HG03342 (cell line): ENCODE measurements around the gene KMT5C.
"Not testable (repeated sequence)": the region's sequence is repeated elsewhere in the genome, so short reads cannot be mapped to it uniquely, and the experiment has no call there.

Experiments used
- ATAC-seq: cut with Tn5 transposase; IDR thresholded peaks from one replicate; pipeline ENCODE4 v1.9.1; 2021; ENCODE audit warnings: mild to moderate bottlenecking, moderate library complexity; ENCODE audit not compliant: unreplicated experiment

The KMT5C gene

DNA sequence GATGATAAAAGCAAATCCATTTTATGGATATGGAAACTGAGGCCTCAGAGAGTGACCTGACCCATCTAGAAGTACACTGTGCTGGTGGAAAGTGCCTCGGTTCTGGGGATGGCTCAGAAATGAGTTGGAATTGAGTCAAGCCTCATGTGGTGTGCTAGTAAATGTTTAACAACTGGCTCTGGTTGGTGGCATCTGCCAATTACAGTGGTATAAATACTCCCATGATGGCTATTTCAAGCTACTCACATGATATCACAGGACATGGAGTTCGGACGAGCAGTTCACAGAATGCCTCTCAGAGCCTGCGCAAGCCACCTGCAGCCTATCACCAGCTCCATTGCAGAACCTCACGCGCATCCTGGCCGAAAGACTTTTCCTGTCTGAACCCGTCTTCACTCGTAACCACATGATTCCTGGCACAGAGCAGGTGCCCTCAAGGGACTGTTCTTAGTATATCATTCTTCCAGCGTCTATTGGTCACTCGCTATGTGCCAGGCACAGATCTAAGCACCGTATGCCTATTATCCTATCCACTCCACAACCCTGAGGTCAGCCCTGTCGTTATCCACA is 23.6 kb upstream of the KMT5C start:
- no peak for ATAC-seq

DNA sequence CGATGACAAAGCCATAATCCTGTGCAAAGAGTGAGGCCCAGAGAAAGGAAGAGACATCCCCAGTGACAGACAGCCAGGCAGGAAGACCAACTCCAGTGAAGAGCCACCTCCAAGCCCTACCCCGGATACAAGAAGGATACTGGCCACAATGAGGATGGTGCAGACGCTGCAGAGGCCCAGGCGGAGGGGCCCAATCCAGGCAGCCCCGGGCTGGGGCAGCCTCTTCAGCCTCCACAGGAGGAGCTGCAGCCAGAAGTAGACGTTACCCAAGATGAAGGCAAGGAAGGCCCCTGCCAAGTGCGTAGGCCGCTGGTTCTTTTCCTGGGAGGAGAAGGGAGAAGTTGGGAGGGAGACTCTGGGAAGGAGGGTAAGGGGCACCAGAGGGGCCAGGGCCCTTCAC is 23.0 kb upstream of the KMT5C start:
- ATAC-seq = no peak

DNA sequence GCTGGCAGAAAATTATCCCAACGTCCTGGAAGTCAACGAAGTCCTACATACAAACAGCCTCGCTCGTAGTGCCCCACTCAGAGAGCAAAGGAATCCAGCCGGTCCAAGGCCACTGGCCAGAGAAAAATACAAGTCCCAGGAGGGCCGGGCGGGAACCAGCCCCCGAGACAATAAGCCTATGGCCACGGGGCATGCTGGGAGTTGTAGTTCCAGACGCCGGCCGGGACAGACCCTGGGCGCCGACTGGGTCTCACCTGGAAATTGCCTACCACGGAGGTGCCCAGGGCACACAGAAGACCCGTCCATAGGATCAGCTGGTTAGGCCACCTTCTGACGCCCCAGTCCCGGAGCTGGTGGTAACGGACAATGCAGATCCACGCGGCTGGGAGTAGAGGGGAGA is 19.9 kb upstream of the KMT5C start:
- no peak for ATAC-seq

DNA sequence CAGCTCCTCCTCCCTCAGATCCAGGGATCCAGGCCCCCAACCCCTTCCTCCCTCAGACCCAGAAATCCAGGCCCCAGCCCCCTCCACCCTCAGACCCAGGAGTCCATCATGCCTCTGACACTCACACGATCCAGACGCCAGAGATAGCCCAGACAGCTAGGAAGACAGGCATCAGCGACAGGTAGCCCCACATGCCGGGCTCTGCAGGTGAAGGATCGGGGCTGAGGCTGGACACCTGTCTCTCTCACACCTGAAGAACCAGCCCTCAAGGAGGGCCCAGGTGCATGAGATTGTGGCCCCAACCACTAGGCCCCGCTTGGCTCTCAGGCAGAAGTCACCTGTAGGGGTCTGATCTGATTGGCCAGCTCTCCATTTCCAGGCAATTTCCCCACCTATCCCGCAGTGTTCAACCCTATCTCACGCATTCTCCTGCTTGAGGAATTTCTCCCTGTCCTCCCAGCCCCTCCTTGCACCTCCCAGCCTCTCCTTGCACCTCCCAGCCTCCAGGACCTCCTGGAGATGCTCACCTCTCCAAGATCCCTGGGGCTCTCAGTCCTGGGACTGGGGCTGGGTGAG is 18.7 kb upstream of the KMT5C start:
- no peak for ATAC-seq

- ATAC-seq = no peak
Measured at GRCh38 chr19:55321466-55322137, 18.1 kb upstream of the KMT5C start.

DNA sequence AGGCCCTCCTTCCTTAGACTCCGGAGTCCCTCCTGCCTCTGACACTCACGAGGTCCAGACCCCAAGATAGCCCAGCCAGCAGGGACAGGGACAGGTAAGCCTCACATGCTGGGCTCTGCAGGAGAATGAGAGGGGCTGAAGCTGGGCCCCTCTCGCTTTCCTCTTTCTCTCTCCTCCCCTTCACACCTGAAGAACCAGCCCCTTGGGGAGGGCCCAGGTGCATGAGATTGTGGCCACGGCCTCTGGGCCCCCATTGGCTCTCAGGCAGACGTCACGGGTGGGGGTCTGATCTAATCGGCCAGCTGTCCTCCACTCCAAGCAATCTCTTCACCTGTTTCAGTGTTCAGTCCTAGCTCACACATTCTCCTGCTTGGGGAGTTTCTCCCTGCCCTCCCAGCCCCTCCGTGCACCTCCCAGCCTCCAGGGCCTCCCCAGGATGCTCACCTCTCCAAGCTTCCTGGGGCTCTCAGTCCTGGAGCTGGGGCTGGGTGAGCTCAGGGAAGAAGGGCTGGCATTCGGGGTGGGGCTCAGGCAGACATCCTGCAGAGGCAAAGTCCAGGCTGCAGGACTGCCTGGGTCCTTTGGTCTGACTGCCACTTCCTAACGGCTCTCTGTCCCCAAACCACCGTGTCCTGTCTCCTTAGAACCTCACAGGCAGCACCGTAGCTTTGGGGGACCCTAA is 17.3 kb upstream of the KMT5C start:
- no peak for ATAC-seq

GRCh38 chr19:55324662-55325061 is 15.0 kb upstream of the KMT5C start:
- no peak for ATAC-seq

DNA sequence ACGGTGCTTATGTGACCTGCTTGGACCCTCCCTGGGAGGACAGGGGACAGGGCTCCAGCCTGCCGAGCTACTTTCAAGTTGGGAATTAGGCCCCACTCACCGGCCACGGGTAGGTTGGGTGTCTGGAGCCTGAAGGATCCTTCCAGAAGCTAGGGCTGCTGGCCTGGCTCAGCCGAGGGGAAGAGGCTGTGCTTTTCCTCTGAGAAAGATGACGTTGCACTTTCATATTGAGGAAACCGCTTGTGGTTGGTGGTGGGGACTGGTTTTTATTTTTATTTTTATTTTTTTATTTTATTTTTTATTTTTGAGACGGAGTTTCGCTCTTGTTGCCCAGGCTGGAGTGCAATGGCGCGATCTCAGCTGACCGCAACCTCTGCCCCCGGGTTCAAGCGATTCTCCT is 14.5 kb upstream of the KMT5C start, which contains the start of gene TMEM150B:
TMEM150B (minus strand) TSS at position 170 of the 400 bp plus-strand sequence. CDS start 4,305 bp downstream, outside the sequence.
- ATAC-seq = no peak

DNA sequence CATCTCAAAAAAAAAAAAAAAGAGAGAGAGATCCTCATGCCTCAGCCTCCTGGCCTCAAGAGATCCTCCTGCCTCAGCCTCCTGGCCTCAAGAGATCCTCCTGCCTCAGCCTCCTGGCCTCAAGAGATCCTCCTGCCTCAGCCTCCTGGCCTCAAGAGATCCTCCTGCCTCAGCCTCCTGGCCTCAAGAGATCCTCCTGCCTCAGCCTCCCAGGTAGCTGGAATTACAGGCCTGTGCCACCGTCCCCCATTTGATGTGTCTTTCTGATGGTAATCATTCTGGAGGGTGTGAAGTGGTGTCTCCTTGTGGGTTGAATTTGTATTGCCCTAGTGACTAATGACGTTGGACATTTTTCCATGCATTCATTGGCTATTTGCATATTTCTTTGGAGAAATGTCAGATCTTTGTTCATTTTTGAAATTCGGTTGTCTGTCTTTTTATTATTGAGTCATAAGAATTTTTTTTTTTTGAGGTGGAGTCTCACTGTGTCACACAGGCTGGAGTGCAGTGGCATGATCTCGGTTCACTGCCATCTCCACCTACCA is 10.8 kb upstream of the KMT5C start:
- not testable (repeated sequence) for ATAC-seq

GRCh38 chr19:55329791-55330190 is 9.9 kb upstream of the KMT5C start:
- not testable (repeated sequence) for ATAC-seq

- ATAC-seq = no peak
Measured at GRCh38 chr19:55333870-55334269, 5.8 kb upstream of the KMT5C start.

DNA sequence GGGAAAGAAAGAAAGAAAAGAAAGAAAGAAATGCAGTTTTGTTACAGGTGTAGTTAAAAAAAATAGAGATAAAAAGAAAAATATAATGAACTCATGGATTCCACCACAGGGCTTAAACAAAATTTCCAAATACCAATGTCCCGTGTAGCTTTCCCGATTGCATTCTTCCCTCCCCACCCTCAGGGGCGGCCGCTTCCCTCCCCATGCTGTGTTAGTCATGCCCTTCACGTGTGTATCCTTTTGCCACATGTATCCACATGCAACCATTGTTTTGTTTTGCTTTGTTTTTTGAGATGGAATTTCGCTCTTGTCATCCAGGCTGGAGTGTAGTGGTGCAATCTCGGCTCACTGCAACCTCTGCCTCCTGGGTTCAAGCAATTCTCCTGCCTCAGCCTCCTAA is 3.6 kb upstream of the KMT5C start:
- ATAC-seq = no peak

- ATAC-seq = peak; percentile 1
Measured at GRCh38 chr19:55339889-55340783, 460 bp downstream of the KMT5C start.

DNA sequence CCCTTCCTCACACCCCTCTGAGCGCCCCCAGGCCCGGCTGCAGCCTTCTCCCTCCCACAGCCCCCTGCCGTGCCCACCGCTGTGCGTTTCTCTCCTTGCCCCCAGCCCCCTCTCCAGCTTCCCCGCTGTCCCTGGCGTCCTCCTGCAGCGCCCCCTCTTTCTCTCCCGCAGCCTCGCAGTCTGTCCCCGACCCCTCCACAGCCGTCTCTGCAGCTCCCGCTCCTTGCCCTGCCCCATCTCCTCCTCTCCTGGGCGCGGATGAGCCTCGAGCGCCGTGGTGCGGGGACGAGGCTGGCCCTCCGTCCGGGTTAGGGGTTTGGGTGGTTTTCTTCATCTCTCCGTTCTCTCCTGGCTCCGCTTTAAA is 1.1 kb downstream of the KMT5C start:
- no peak for ATAC-seq

DNA sequence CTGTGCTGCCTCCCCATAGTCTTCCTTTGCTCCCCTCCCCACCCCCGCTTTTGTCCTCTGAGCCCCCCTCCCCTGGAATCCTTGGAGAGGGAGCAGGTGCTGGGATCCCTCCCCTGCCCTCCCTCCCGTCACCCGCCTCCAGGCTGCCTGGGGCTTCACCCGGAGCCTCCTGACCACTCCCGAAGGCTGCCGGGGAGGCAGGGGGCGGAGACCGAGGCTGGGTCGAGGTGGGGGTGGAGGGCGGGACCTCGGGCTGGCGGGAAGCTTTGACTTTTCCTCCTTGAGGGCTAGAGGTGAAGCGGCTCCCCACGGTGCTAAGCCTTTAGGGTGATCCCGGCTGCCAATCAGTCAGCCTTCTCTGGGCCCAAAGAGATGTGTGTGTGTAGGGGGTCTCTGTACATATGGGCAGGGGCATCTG is 1.5 kb downstream of the KMT5C start:
- ATAC-seq = no peak

DNA sequence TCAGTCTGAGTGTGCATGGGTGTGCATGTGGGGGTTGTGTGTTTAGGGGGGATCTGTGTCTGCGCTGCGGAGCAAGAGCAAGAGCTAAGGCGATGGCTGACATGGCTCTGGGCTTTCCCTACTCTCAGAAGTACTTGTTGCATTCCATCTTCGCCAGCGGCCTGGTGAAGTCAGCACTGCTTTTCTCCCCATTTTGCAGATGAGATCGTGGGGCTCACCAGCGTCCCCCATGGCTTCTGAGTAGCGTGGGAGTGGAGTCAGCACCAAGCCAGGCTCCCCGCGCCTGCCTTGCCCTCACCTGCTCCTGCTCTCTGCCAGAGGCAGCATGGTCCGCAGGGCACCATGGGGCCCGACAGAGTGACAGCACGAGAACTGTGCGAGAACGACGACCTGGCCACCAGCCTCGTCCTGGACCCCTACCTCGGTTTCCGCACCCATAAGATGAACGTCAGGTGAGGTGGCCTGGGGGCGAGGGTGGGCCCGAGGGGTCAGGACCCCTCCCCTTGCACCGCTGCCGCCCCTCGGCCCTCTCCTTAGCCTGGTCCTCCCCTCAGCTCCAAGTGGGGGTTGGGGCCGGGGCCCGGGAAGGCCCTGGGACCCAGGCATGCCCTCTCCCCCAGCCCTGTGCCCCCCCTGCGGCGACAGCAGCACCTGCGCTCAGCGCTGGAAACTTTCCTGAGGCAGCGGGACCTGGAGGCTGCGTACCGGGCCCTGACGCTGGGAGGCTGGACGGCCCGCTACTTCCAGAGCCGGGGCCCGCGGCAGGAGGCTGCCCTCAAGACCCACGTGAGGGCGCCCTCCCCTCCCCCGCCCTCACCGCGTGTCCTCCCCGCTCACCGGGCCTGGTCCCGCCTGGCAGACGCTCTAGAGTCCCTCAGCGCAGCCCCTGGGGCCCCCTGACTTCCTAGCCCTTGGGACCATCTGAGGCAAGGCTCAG is 2.2 kb downstream of the KMT5C start:
- no peak for ATAC-seq

- no peak for ATAC-seq
Measured at GRCh38 chr19:55344444-55344843, 4.8 kb downstream of the KMT5C start.

- ATAC-seq = no peak
Measured at GRCh38 chr19:55345101-55345817, 5.6 kb downstream of the KMT5C start.
